ENCODE measurements around the gene COL13A1. TPM values are rescaled to one million over a fixed set of nuclear protein-coding genes. Genes with fewer than 3 reads are reported as not detected.

The COL13A1 gene
- total and polyA plus RNA-seq, 4 donors: 0.17 to 0.47 (median 0.18) TPM

GRCh38 chr10:69958556-69958902, 156.8 kb downstream of the COL13A1 start:
- Histone ChIP-seq H3K4me1 (ENCODE audit: control insufficient read depth in 4 of 4, insufficient read depth in 4 of 4, low read length in 3 of 4) (no peaks in the 10 kb centered on the region), H3K4me3 (ENCODE audit: low read depth in 1 of 3, low read length in 3 of 3) (no peak overlapping the region), H3K27me3 (ENCODE audit: control insufficient read depth in 4 of 4, insufficient read depth in 4 of 4, low read length in 3 of 4) (no peaks in the 10 kb centered on the region), H3K36me3 (ENCODE audit: control insufficient read depth in 4 of 4, insufficient read depth in 3 of 4, low read depth in 1 of 4, low read length in 3 of 4) (no peaks in the 10 kb centered on the region), H3K27ac (ENCODE audit: low read depth in 1 of 2, low read length in 2 of 2) (no peak overlapping the region), H3K9ac (ENCODE audit: low read depth in 1 of 2, low read length in 2 of 2) (no peak overlapping the region), H3K9me3 (ENCODE audit: control insufficient read depth in 4 of 4, low read length in 3 of 4) (no peaks in the 10 kb centered on the region)
- TF ChIP-seq FOXA2 (IDR thresholded peaks at IDR 0.05): no peak
- no peak for TF ChIP-seq FOXA1 (IDR thresholded peaks at IDR 0.05)
- TF ChIP-seq HNF4G (IDR thresholded peaks at IDR 0.05): no peak
- no peak for TF ChIP-seq GABPA (IDR thresholded peaks at IDR 0.05 in 1 of 2, conservative IDR thresholded peaks at IDR 0.05 in 1 of 2)
- TF ChIP-seq EGR1 (IDR thresholded peaks at IDR 0.05; ENCODE audit: low read depth in 2 of 2): no peak
- no peak for TF ChIP-seq CTCF (IDR thresholded peaks at IDR 0.05; ENCODE audit: low read depth, low read length, missing input control)
- TF ChIP-seq TAF1 (conservative IDR thresholded peaks at IDR 0.05): no peak
- no peak for TF ChIP-seq RAD21 (IDR thresholded peaks at IDR 0.05)
- no peak for TF ChIP-seq MAX (IDR thresholded peaks at IDR 0.05)
- TF ChIP-seq JUND (IDR thresholded peaks at IDR 0.05): no peak
- TF ChIP-seq YY1 (IDR thresholded peaks at IDR 0.05): no peak
- no peak for TF ChIP-seq HNF4A (conservative IDR thresholded peaks at IDR 0.05)
- no peak for TF ChIP-seq ATF3 (IDR thresholded peaks at IDR 0.05)
- no peak for TF ChIP-seq SP1 (IDR thresholded peaks at IDR 0.05)
- no peak for TF ChIP-seq REST (IDR thresholded peaks at IDR 0.05)
- TF ChIP-seq ZBTB33 (IDR thresholded peaks at IDR 0.05): no peak
- no peak for TF ChIP-seq NR2F2 (IDR thresholded peaks at IDR 0.05)
- no peak for TF ChIP-seq RXRA (IDR thresholded peaks at IDR 0.05)
- DNase-seq (ENCODE audit: low spot score): no peak

GRCh38 chr10:69959911-69960310, 158.2 kb downstream of the COL13A1 start:
- Histone ChIP-seq H3K27ac (ENCODE audit: low read depth in 1 of 2, low read length in 2 of 2) (no peak overlapping the region), H3K36me3 (ENCODE audit: control insufficient read depth in 4 of 4, insufficient read depth in 3 of 4, low read depth in 1 of 4, low read length in 3 of 4) (no peaks in the 10 kb centered on the region), H3K27me3 (ENCODE audit: control insufficient read depth in 4 of 4, insufficient read depth in 4 of 4, low read length in 3 of 4) (no peaks in the 10 kb centered on the region), H3K4me3 (ENCODE audit: low read depth in 1 of 3, low read length in 3 of 3) (no peak overlapping the region), H3K9me3 (ENCODE audit: control insufficient read depth in 4 of 4, low read length in 3 of 4) (no peaks in the 10 kb centered on the region), H3K9ac (ENCODE audit: low read depth in 1 of 2, low read length in 2 of 2) (no peak overlapping the region), H3K4me1 (ENCODE audit: control insufficient read depth in 4 of 4, insufficient read depth in 4 of 4, low read length in 3 of 4) (no peaks in the 10 kb centered on the region)
- WGBS: 80% methylated on average over 8 of the region's 8 CpGs
- DNase-seq (ENCODE audit: low spot score): no peak
- TF ChIP-seq GABPA (IDR thresholded peaks at IDR 0.05 in 1 of 2, conservative IDR thresholded peaks at IDR 0.05 in 1 of 2) (no peak), MAX (IDR thresholded peaks at IDR 0.05) (no peak), FOXA2 (IDR thresholded peaks at IDR 0.05) (no peak), ATF3 (IDR thresholded peaks at IDR 0.05) (no peak), ZBTB33 (IDR thresholded peaks at IDR 0.05) (no peak), JUND (IDR thresholded peaks at IDR 0.05) (no peak), TAF1 (conservative IDR thresholded peaks at IDR 0.05) (no peak), EGR1 (IDR thresholded peaks at IDR 0.05; ENCODE audit: low read depth in 2 of 2) (no peak), RXRA (IDR thresholded peaks at IDR 0.05) (no peak), FOXA1 (IDR thresholded peaks at IDR 0.05) (no peak), SP1 (IDR thresholded peaks at IDR 0.05) (no peak), NR2F2 (IDR thresholded peaks at IDR 0.05) (no peak)
